ENCODE results near the gene VSIG4.

Gene VSIG4

DNA sequence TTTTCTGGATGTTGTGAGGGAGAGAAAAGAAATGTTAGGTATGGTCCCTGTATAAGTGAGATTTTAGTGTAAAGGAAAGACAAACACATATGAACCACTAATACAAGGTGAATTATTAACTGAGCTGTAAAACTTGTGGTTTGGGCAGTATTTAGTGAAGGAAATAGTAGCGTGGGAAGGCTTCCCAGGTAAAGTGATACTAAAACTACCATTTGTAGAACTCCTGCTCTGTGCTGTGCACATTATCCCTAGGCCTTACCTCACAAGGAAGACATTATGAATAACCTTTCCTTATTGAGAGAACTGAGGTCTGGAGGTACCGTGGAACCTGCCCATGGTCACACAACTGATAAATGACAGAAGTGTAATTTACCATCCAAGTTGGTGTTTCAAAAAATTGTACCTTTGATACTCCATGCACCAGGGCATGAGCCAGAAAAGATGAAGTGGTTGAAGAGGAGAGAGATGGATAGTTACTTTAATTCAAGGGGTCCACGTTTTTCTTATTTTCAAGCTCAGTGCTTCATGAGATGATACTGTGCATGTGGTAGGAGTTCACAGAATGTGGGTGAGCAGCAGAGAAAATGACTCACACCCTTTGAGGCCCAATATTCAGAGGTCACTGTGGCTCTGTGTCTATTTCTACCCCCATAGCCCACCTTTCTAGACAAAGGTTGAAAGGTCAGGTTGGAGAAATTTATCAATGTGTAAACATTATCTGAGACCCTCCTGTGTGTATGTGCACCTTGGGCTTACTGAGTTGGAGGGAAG, 2.6 kb upstream of the VSIG4 start:
- H3K36me3 Mint-ChIP-seq (ENCODE audit: low read depth) = no peaks in the 10 kb centered on the region
- H3K4me1 Mint-ChIP-seq (ENCODE audit: low read depth) = peaks cover 30% of the 10 kb centered on the region
- H3K9me3 Mint-ChIP-seq = peaks cover 3% of the 10 kb centered on the region
- H3K27ac Mint-ChIP-seq = no peak overlapping the region
- H3K4me3 Mint-ChIP-seq = no peak overlapping the region
- H3K27me3 Mint-ChIP-seq = peaks cover 13% of the 10 kb centered on the region
- no peak for DNase-seq

DNA sequence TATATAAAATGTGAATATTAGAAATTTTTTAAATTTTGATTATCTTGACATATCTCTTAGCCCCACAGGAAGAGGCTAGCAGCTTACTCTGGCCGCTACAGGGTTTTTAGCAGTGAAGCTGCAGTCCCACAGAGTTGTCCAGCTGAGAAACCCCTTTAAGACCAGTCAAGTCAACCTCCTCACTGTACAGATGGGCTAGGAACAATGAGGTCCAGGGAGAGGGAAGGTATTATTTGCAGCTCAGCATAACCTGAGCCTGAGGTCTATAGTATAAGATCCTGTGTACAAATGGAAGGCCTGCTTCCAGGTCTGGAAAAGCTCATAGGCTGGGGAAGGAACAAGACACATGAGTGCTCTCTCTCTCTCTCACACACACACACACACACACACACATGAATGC, 1.8 kb downstream of the VSIG4 start:
- H3K4me1 Mint-ChIP-seq (ENCODE audit: low read depth) = peaks cover 2% of the 10 kb centered on the region
- no peak overlapping the region for H3K27ac Mint-ChIP-seq
- H3K36me3 Mint-ChIP-seq (ENCODE audit: low read depth) = no peaks in the 10 kb centered on the region
- no peaks in the 10 kb centered on the region for H3K9me3 Mint-ChIP-seq
- H3K27me3 Mint-ChIP-seq = peaks cover 25% of the 10 kb centered on the region
- no peak for DNase-seq
- H3K4me3 Mint-ChIP-seq = no peak overlapping the region

DNA sequence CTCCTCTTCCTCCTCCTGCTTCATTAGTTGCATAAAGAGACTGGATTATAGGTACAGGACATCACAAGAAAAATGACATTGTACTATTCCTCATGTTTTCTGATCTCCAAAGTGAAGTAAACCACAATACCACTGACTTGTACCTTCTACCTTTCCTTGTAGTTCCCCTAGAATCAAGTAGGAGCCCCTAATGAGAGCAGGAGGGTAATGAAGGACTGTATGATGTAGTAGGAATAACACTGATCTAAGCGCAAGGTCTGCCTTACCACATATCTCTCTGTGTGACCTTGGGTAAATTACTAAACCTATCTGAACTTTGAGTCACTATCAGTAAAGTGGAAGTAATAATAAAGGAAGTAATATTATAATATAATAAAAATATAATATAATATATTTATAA, 3.6 kb downstream of the VSIG4 start:
- no peak for DNase-seq
- Mint-ChIP-seq H3K36me3 (ENCODE audit: low read depth) (no peaks in the 10 kb centered on the region), H3K4me1 (ENCODE audit: low read depth) (no peaks in the 10 kb centered on the region), H3K4me3 (no peak overlapping the region), H3K27me3 (peaks cover 29% of the 10 kb centered on the region), H3K27ac (no peak overlapping the region), H3K9me3 (no peaks in the 10 kb centered on the region)

DNA sequence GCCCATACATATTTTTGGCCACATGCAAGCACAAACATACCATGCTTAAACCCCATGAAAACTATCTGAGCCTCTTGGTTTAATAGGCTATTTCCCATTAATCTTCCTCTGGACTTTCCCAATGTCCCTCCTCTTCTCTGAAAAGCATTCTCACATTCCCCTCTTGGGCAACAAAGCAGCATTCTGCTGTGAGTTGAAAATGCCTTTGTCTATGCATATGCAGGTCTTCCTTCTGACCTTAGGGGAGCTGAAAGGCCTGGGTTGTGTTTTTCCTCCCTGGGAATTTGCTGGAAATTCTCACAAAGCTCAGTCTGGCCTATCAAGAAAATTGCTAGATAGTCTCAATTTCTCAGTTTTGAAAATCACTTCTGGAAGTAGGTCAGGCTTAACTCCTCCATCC, 4.2 kb downstream of the VSIG4 start:
- Mint-ChIP-seq H3K27ac (no peak overlapping the region), H3K4me3 (no peak overlapping the region), H3K36me3 (ENCODE audit: low read depth) (no peaks in the 10 kb centered on the region), H3K9me3 (no peaks in the 10 kb centered on the region), H3K4me1 (ENCODE audit: low read depth) (no peaks in the 10 kb centered on the region), H3K27me3 (peaks cover 25% of the 10 kb centered on the region)
- no peak for DNase-seq

DNA sequence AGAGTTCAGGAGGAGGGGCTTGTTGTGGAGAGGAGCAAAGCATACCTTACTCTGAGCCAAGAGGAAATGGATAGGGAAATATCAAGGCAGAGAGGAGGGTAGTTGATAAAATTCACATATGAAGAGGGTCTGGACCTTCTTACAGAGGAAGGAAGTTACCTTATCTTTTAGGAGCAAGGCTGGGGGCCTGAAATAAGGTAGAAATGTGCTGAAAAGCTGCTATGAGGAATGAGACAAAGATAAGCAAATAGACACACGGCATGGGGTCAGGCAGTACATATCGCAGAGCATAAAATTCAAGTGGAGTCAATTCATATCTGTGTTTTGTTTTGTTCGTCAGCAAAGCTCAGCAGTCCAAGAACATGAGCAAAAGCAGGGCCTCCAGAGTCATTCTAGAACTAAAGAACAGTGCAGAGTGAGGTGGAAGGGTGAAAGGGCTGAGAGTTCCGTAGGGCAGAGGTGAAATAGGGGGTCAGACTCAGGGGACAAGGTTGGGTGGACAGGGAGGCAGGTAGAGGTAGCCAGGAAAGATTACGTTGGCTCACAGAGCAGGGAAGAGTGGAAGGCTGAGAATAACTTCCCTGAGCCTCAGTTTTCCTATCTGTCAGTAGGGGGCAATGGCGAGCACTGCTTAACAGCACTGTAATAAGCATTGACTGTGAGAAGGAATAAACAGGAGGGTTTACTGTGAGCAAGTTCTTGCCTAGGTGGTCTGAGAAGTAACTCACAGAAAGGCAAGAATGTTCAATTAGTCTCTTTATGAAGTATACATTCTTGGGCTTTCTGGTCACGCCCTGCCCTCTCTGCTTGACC, 9.2 kb downstream of the VSIG4 start:
- Mint-ChIP-seq H3K27ac (no peak overlapping the region), H3K36me3 (ENCODE audit: low read depth) (no peaks in the 10 kb centered on the region), H3K4me3 (no peak overlapping the region), H3K4me1 (ENCODE audit: low read depth) (peaks cover 10% of the 10 kb centered on the region), H3K27me3 (peaks cover 32% of the 10 kb centered on the region), H3K9me3 (no peaks in the 10 kb centered on the region)
- DNase-seq = no peak

DNA sequence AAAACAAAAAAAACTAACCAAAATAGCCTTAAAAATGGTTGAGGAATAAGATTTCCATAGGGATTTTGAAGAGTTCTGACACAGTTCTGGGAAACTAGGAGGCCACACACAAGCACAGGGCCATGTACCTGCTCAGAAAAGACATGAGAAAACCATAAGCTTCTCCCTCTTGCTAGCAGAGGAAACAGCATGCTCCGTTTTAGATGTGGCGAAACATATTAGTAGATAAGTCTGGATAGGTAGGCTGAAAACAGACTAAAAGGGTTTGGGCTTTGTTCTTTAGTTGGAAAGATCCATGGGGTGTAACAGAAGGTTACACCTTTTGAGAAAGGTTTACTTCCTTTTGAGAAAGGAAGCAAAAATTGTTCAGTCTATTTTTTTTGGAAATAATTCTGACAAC, 10.9 kb downstream of the VSIG4 start:
- DNase-seq = no peak
- no peaks in the 10 kb centered on the region for H3K36me3 Mint-ChIP-seq (ENCODE audit: low read depth)
- H3K4me1 Mint-ChIP-seq (ENCODE audit: low read depth) = peaks cover 13% of the 10 kb centered on the region
- no peaks in the 10 kb centered on the region for H3K9me3 Mint-ChIP-seq
- no peak overlapping the region for H3K4me3 Mint-ChIP-seq
- H3K27me3 Mint-ChIP-seq = peaks cover 26% of the 10 kb centered on the region
- H3K27ac Mint-ChIP-seq = no peak overlapping the region

DNA sequence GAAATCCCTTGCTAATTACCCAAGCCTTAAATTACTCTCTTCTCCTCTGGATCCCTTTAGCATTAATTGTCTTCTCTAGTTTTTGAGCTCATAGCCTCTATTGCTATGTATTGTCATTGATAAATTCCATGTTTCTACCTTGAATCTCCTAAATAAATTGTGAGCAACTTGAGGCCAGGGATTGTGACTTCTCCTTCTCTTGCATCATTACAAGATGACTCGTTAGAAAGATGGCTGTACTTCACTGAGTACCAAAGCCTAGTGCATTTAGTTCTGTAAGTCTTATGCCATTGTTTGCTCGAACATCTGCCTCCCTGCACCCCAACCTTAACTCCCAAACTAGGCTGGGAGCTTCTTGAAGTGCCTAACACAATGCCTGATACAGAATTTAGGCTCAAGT, 15.3 kb downstream of the VSIG4 start:
- Mint-ChIP-seq H3K27ac (no peak overlapping the region), H3K9me3 (no peaks in the 10 kb centered on the region), H3K36me3 (ENCODE audit: low read depth) (no peaks in the 10 kb centered on the region), H3K27me3 (peaks cover 30% of the 10 kb centered on the region), H3K4me3 (no peak overlapping the region), H3K4me1 (ENCODE audit: low read depth) (peaks cover 35% of the 10 kb centered on the region)
- no peak for DNase-seq

DNA sequence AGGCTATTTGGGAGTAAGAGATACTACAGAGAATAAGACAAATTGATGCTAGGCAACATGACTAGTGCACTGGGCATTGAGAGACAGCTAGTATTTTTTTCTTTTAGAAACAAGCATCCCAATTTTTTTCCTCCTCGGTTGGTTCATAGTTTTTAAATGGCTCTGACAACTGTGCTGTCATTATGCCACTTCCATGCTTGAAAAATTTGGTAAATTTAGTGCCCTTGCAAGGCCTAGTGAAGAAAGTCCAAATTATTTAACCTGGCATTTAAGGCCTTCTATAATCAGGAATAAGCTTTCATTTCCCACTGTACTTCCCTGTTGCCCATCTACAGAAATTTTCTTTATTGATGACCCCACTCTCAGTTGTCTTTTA, 15.8 kb downstream of the VSIG4 start:
- H3K36me3 Mint-ChIP-seq (ENCODE audit: low read depth) = no peaks in the 10 kb centered on the region
- H3K4me1 Mint-ChIP-seq (ENCODE audit: low read depth) = peaks cover 31% of the 10 kb centered on the region
- H3K27ac Mint-ChIP-seq = no peak overlapping the region
- peaks cover 28% of the 10 kb centered on the region for H3K27me3 Mint-ChIP-seq
- H3K9me3 Mint-ChIP-seq = no peaks in the 10 kb centered on the region
- no peak for DNase-seq
- H3K4me3 Mint-ChIP-seq = no peak overlapping the region

DNA sequence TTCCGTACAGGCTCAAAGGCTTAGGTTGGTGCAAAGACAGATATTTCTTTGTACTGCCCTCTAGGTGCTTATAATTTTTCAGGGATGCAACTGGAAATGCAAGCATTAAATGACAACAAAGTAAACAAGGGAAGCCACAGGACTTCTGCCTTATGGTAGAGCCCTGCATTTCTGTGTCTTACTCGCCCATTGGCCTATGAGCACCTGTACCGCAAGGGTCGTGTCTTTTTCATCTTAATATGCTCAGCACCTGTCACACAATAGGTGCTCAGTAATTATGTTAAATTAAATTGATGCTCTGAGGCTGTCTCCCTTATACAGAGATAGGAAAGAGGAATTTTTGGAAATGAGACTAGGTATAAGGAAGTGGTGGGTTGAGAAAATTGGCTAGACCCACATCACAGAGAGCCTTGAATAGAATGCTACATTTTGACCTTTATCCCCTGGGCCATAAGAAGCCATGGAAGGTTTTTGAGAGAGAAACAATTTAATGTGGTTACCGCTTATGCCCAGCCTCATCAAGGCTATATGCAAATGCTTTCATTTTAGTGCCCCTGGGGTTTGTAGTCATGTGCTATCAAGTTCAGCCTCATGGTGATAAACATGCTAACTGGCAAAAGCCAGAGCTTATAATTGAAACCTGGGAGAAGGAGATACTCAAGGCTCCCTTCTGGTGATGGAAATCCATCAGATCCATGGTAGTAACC, 16.3 kb downstream of the VSIG4 start:
- Mint-ChIP-seq H3K27me3 (peaks cover 31% of the 10 kb centered on the region), H3K36me3 (ENCODE audit: low read depth) (no peaks in the 10 kb centered on the region), H3K4me3 (no peak overlapping the region), H3K4me1 (ENCODE audit: low read depth) (peaks cover 29% of the 10 kb centered on the region), H3K27ac (no peak overlapping the region), H3K9me3 (no peaks in the 10 kb centered on the region)
- DNase-seq = no peak

DNA sequence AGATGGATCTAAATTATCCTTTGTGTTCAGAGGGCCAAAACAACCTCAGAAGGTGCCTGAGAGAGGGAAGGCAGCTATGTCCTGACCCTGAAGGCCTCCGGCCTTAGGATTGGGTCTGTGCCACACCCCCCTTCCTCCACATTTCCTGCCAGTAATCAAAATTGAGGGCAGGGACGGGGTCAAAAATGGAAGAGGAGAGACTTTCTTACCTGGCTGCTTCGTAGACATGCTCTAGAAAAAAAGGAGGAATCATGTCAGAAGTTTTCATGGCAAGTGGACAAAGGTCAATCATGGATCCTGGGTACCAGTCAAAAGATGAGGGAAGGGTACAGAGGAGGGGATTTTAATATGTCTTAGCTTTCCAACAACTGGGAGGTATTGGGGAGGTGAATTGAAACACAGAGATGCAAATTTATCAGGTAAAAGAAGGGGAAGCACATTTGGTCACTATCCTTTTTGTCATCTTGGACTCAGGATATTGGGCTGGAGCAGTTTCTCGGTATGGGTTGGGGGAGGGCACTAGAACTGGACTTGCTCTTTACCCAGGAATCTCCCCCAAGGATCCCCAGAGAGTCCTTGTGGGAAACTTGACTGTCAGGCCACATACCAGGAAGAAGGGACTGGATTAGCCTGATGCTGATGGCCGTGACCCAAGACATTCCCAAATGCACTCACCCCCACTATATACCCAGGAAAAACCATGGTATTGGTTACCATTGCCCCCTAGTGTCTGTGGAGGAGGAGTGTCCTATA, 17.1 kb downstream of the VSIG4 start:
- H3K9me3 Mint-ChIP-seq = no peaks in the 10 kb centered on the region
- H3K4me3 Mint-ChIP-seq = no peak overlapping the region
- peaks cover 34% of the 10 kb centered on the region for H3K4me1 Mint-ChIP-seq (ENCODE audit: low read depth)
- H3K36me3 Mint-ChIP-seq (ENCODE audit: low read depth) = no peaks in the 10 kb centered on the region
- no peak for DNase-seq
- H3K27me3 Mint-ChIP-seq = peaks cover 31% of the 10 kb centered on the region
- no peak overlapping the region for H3K27ac Mint-ChIP-seq

DNA sequence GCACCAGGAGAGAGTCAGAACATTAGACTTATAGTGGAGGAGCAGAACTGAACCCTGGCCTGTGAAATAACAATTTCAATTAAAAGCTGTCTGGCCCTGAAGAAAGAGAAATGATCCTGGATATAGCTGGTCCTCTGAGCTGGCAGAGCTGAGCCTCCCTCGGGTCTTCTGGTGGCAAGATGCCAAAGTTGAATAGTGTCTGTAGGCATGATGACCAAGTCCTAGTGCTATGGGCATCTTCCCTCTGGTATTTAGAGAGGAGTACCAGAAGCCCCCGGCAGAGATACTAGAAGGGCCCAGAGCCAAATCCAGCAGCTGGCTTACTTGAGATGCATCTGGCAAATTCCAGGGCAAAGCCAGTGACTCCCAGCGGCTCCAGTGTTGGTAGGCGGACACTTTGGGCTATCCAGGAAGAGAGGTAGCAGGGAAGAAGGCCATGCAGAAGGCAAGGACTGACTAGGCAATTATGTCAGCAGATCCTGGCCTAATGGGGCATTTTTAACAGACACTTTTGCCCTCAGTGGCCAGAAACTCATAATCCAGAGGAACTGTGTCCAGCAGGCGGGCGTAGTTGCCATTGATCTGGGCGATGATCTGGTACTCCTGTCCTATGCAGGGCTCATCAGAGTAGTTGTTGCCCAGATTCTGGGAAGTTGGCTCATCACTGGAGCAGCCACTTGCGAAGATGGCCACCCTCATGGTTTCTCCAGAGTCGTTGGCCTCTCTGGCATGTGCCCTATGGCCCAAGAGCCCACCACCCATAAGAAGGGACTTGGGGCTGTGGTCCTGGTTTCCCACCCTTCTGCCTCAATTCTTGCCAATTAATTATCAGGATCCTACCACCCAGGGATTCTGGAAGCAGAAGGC, 17.9 kb downstream of the VSIG4 start:
- H3K9me3 Mint-ChIP-seq = no peaks in the 10 kb centered on the region
- DNase-seq = no peak
- peaks cover 42% of the 10 kb centered on the region for H3K4me1 Mint-ChIP-seq (ENCODE audit: low read depth)
- no peaks in the 10 kb centered on the region for H3K36me3 Mint-ChIP-seq (ENCODE audit: low read depth)
- H3K4me3 Mint-ChIP-seq = no peak overlapping the region
- H3K27ac Mint-ChIP-seq = no peak overlapping the region
- peaks cover 26% of the 10 kb centered on the region for H3K27me3 Mint-ChIP-seq

DNA sequence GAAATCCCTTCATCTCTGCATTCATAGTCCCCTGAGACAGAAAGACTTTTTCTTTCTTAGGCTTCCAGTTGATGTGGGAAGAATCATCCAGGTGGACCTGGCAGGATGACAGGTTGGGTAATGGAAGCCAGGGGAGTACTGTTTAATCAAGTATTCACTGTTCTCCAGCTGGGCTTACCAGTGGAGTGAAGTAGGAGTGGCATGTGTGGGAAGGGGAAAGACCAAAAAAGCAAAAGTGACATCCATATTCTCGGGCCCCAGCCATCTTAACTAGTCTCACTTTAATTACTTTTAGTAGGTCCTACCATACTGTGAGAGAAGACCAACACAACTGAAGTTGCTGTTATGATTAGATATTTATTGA, 18.5 kb downstream of the VSIG4 start:
- H3K4me1 Mint-ChIP-seq (ENCODE audit: low read depth) = peaks cover 48% of the 10 kb centered on the region
- no peak for DNase-seq
- H3K9me3 Mint-ChIP-seq = no peaks in the 10 kb centered on the region
- peaks cover 22% of the 10 kb centered on the region for H3K27me3 Mint-ChIP-seq
- H3K4me3 Mint-ChIP-seq = no peak overlapping the region
- H3K27ac Mint-ChIP-seq = no peak overlapping the region
- no peaks in the 10 kb centered on the region for H3K36me3 Mint-ChIP-seq (ENCODE audit: low read depth)

DNA sequence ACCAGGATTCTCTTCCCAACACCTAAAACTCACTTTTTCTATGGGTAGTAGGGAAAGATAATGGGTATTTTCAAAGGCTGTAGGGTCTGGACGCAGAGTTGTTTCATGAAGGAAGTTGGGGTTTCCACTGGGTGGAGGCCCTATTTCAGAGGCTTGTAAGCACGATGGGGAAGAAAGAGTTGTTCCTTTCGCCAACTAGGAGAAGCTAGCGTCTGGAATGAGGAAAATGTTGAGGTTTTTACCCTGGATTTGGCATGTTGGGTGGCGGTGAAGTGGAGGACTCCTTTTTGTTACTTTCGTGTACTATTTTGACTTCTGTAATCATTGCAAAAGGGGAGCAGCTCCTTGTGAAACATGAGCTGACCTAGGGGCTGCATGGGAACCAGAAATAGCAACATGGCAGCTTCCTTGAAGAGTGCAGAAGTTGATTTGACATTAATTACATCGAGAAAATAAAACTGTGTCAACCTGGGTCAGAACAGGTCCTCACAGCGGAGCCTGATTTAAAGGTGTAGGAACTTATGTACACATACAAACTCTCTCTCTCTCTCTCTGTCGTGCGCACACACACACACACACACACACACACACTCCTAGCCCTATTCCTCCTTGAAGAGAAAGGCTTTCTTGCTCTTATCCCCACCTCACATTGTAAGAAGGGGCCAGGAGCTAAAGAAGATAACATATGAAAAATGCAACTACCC, 19.1 kb downstream of the VSIG4 start:
- DNase-seq = no peak
- Mint-ChIP-seq H3K4me3 (no peak overlapping the region), H3K9me3 (no peaks in the 10 kb centered on the region), H3K36me3 (ENCODE audit: low read depth) (no peaks in the 10 kb centered on the region), H3K4me1 (ENCODE audit: low read depth) (peaks cover 54% of the 10 kb centered on the region), H3K27me3 (peaks cover 22% of the 10 kb centered on the region), H3K27ac (peak overlapping the region; percentile 35)
